Measurements from ENCODE around the gene KRT27. TPM values are rescaled to one million over a fixed set of nuclear protein-coding genes. Genes with fewer than 3 reads are reported as not detected.

Gene KRT27
- total RNA-seq, 4 donors from 2014 or later, result not detected

DNA sequence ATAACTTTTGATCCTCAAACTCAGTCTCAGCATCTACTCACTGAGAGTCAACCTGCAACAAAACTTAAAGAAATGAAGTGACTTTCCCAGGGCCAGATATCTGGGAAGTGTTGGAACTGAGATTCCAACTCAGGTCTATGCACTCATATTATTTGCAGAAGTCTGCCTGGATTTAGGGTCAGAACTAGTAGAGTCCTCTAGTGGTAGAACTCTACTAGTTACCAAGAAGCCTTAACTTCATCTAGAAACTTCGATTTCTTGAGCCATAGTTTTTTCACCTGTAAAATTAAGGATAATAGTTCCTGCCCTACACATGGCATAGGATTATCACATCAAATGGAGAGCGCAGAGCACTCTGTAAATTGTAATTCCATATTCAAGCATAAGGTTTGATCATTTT, 55.4 kb downstream of the KRT27 start:
- no peak overlapping the region for H3K4me3 ChIP-seq
- H3K9me3 ChIP-seq, result no peaks in the 10 kb centered on the region
- H3K36me3 ChIP-seq, result no peaks in the 10 kb centered on the region
- no peaks in the 10 kb centered on the region for H3K27me3 ChIP-seq
- no peak for TF ChIP-seq POLR2A (IDR thresholded peaks at IDR 0.05)
- TF ChIP-seq, protein P1, sequence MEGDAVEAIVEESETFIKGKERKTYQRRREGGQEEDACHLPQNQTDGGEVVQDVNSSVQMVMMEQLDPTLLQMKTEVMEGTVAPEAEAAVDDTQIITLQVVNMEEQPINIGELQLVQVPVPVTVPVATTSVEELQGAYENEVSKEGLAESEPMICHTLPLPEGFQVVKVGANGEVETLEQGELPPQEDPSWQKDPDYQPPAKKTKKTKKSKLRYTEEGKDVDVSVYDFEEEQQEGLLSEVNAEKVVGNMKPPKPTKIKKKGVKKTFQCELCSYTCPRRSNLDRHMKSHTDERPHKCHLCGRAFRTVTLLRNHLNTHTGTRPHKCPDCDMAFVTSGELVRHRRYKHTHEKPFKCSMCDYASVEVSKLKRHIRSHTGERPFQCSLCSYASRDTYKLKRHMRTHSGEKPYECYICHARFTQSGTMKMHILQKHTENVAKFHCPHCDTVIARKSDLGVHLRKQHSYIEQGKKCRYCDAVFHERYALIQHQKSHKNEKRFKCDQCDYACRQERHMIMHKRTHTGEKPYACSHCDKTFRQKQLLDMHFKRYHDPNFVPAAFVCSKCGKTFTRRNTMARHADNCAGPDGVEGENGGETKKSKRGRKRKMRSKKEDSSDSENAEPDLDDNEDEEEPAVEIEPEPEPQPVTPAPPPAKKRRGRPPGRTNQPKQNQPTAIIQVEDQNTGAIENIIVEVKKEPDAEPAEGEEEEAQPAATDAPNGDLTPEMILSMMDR (IDR thresholded peaks at IDR 0.05), result peak in 3 of 4 experiments; percentile 21 to 30 (median 27)
- DNase-seq, result no peak
- H3K27ac ChIP-seq, result no peak overlapping the region
- no peaks in the 10 kb centered on the region for H3K4me1 ChIP-seq
- intact Hi-C loops (cut with DNase I; ENCODE audit: low total_unique reads), result no loop called here

Other genes starting within 250 kb of the KRT27 start
- under 1 TPM in 1 of 4 donors, not detected in 3; 0.14 TPM for gene CCR7, start 217.1 kb downstream of the KRT27 start, total RNA-seq
- gene SMARCE1, start 134.7 kb downstream of the KRT27 start, total RNA-seq, result 100 to 1,000 TPM; 109 to 401 (median 159) TPM
- gene KRT222, start 117.4 kb downstream of the KRT27 start, total RNA-seq, result 1 to 10 TPM in 3 of 4 donors, not detected in 1; 1.6 to 4.2 (median 2.6) TPM
- not detected for gene KRT24, start 78.8 kb downstream of the KRT27 start, total RNA-seq
- gene KRT25, start 27.2 kb downstream of the KRT27 start, total RNA-seq, result not detected
- not detected for gene KRT26, start 10.3 kb downstream of the KRT27 start, total RNA-seq
- not detected for gene KRT28, start 17.4 kb upstream of the KRT27 start, total RNA-seq
- 10 to 100 TPM in 2 of 4 donors, 1 to 10 TPM in 1, not detected in 1; 6.9 to 47.1 (median 39.8) TPM for gene KRT10, start 40.1 kb upstream of the KRT27 start, total RNA-seq
- not detected for gene KRT12, start 84.7 kb upstream of the KRT27 start, total RNA-seq
- under 1 TPM in 3 of 4 donors, not detected in 1; 0.26 to 0.83 (median 0.29) TPM for gene KRT20, start 102.7 kb upstream of the KRT27 start, total RNA-seq
- 1 to 10 TPM in 1 of 4 donors, under 1 TPM in 1, not detected in 2; 0.79 to 3.1 TPM for gene KRT23, start 155.1 kb upstream of the KRT27 start, total RNA-seq
- not detected for gene KRT39, start 184.4 kb upstream of the KRT27 start, total RNA-seq
- under 1 TPM in 1 of 4 donors, not detected in 3; 0.21 TPM for gene KRT40, start 201.8 kb upstream of the KRT27 start, total RNA-seq
- not detected for gene KRTAP3-3, start 211.6 kb upstream of the KRT27 start, total RNA-seq
- gene KRTAP3-2, start 217.4 kb upstream of the KRT27 start, total RNA-seq, result not detected
- gene KRTAP3-1, start 226.6 kb upstream of the KRT27 start, total RNA-seq, result not detected
- not detected for gene KRTAP1-5, start 244.7 kb upstream of the KRT27 start, total RNA-seq
- gene KRTAP1-4, start 247.6 kb upstream of the KRT27 start, total RNA-seq, result not detected